OCI-LY3 (cell line): ENCODE measurements around the gene DENND4A.

ENCODE experiments used
- CTCF ChIP-seq: fragments of 200-600, 300-600 bp; sonication (generic); IDR thresholded peaks from 2 replicates; pipeline ENCODE4 v1.5.1; 2014; ENCODE audit warnings: antibody characterized with exemption, low read length, low read depth
- EZH2phosphoT487 ChIP-seq: fragments of 200-600 bp; shearing (Covaris generic); IDR thresholded peaks from 2 replicates; pipeline ENCODE4 v1.6.1; 2018; ENCODE audit warnings: antibody characterized with exemption, mixed run types, low read depth

GRCh38 chr15:65724464-65725215, 67.5 kb downstream of the DENND4A start:
- no peak for TF ChIP-seq CTCF
- no peak for TF ChIP-seq EZH2phosphoT487
